K562 (cell line): ENCODE results near the gene MRPL2. TPM values are rescaled to one million over a fixed set of nuclear protein-coding genes. Genes with fewer than 3 reads are reported as not detected.
A peak's percentile ranks its signal among the peaks of the same experiment; 100 is the strongest.

Source experiments
- E4F1 ChIP-seq: fragments of 250-450 bp; sonication (Bioruptor Pico); IDR thresholded peaks from 2 replicates; pipeline ENCODE4 v1.5.0; 2021; ENCODE audit warnings: mild to moderate bottlenecking, borderline replicate concordance
- FOXO4 ChIP-seq: fragments of 450-650 bp; formaldehyde crosslinking; IDR thresholded peaks from 2 replicates; pipeline ENCODE4 v1.4.0; 2020; ENCODE audit warnings: mild to moderate bottlenecking, moderate library complexity
- MEIS2 ChIP-seq: fragments of 450-650 bp; IDR thresholded peaks from 2 replicates; pipeline ENCODE4 v1.6.1; 2014; ENCODE audit warnings: mild to moderate bottlenecking; ENCODE audit not compliant: partially characterized antibody
- MTA3 ChIP-seq: fragments of 450-650 bp; formaldehyde crosslinking; IDR thresholded peaks from 2 replicates; pipeline ENCODE4 v1.6.1; 2017; ENCODE audit warnings: mild to moderate bottlenecking, borderline replicate concordance
- NFYB ChIP-seq: IDR thresholded peaks from 2 replicates; pipeline ENCODE4 v1.6.1; 2011; ENCODE audit warnings: mild to moderate bottlenecking, moderate library complexity; ENCODE audit not compliant: insufficient read length; ENCODE audit errors: extremely low read depth
- RNF219 ChIP-seq: fragments of 250-450 bp; sonication (Bioruptor Pico); IDR thresholded peaks from 2 replicates; pipeline ENCODE4 v1.5.0; 2022; ENCODE audit warnings: mild to moderate bottlenecking
- ZBTB40 ChIP-seq, 2 experiments: fragments of 450-650 bp in 1 of 2; sonication (generic) in 1 of 2; formaldehyde crosslinking in 1 of 2; IDR thresholded peaks; 2 replicates each; pipeline versions ENCODE4 v1.7.1 to v1.9.0; 2016 to 2022; ENCODE audit warnings: inconsistent platforms in 1 of 2, mild to moderate bottlenecking in 1 of 2, missing genetic modification reagents in 1 of 2
- ZNF324 ChIP-seq: fragments of 250-450 bp; sonication (Bioruptor Pico); IDR thresholded peaks from 2 replicates; pipeline ENCODE4 v1.4.0; 2020; ENCODE audit warnings: mild to moderate bottlenecking
- ZNF384 ChIP-seq: IDR thresholded peaks from 2 replicates; pipeline ENCODE4 v1.6.1; 2012; ENCODE audit warnings: low read depth, low read length, improper control_type of control experiment
- ZNF699 ChIP-seq: fragments of 250-450 bp; sonication (Bioruptor Pico); IDR thresholded peaks from 2 replicates; pipeline ENCODE4 v1.8.0; 2021; ENCODE audit warnings: mild to moderate bottlenecking, moderate library complexity; ENCODE audit not compliant: insufficient replicate concordance
- polyA plus RNA-seq, 8 experiments: library from polyadenylated mRNA; depleted of rRNA in 4 of 8; stranded (reverse) in 5 of 8; unstranded in 3 of 8; fragments of >200 nt; fragmentation: Nextera tagmentation in 2 of 8; fragmentation: Illumina TruSeq in 1 of 8; extraction: Ambion mirVana in 2 of 8; extraction: Trizol in 1 of 8; gene quantifications; 2 replicates each; pipeline versions ENCODE4 v1.2.1 to v1.2.3, GENCODE V29; 2011 to 2014; ENCODE audit warnings: inconsistent platforms in 1 of 8, missing spikeins in 1 of 8
- total RNA-seq, 7 experiments: library from RNA; depleted of rRNA in 6 of 7; stranded (reverse); fragments of >200 nt in 6 of 7; fragmentation: Illumina TruSeq in 2 of 7; extraction: Trizol in 2 of 7; gene quantifications; 2 replicates each; pipeline versions ENCODE4 v1.2.1 to v1.2.3, GENCODE V29; 2011 to 2021; ENCODE audit warnings: low replicate concordance in 1 of 7

The MRPL2 gene
- total and polyA plus RNA-seq, 9 of the 15 experiments (the other 6 are each of a cell fraction or from before 2014, with no cell fraction given): 63.1 to 262 (median 121) TPM

- TF ChIP-seq E4F1 (0 out of 2 replicates have a peak, but pooled peaks have one; percentile 16), FOXO4 (CRISPR knock-in tag) (no peak), NFYB (peak; percentile 69), ZBTB40 (IDR thresholded peaks at IDR 0.05) (peak; percentile 59), ZBTB40 (CRISPR knock-in tag; IDR thresholded peaks at IDR 0.05) (no peak), MTA3 (0 out of 2 replicates have a peak, but pooled peaks have one; percentile 27), ZNF384 (peak; percentile 1; the same call in 1 of the 2 replicates), MEIS2 (peak; percentile 60), ZNF699 (CRISPR knock-in tag) (no peak), ZNF324 (CRISPR knock-in tag) (no peak), RNF219 (CRISPR knock-in tag) (no peak)
Measured at GRCh38 chr6:43093436-43094289, 34.4 kb upstream of the MRPL2 start (continued).
